Measurements from ENCODE around the gene CAPN1.

GRCh38 chr11:65156256-65156655 is 25.5 kb upstream of the CAPN1 start:
- TF ChIP-seq POLR2A (IDR thresholded peaks at IDR 0.05; ENCODE audit: low read depth, low read length), result no peak
- no peak for TF ChIP-seq CTCF (conservative IDR thresholded peaks at IDR 0.05; ENCODE audit: low read depth, low read length)
- no peak for TF ChIP-seq USF2 (IDR thresholded peaks at IDR 0.05; ENCODE audit: low read depth, low read length)
- TF ChIP-seq RAD21 (IDR thresholded peaks at IDR 0.05; ENCODE audit: low read length), result no peak
- no peak for TF ChIP-seq RFX5 (IDR thresholded peaks at IDR 0.05; ENCODE audit: low read depth, low read length)
- no peak for TF ChIP-seq ELK1 (IDR thresholded peaks at IDR 0.05; ENCODE audit: borderline replicate concordance, low read depth, low read length)
- TF ChIP-seq BHLHE40 (IDR thresholded peaks at IDR 0.05; ENCODE audit: low read depth, low read length), result no peak
- no peak for TF ChIP-seq MAZ (IDR thresholded peaks at IDR 0.05; ENCODE audit: borderline replicate concordance, low read depth, low read length)
- TF ChIP-seq RCOR1 (IDR thresholded peaks at IDR 0.05; ENCODE audit: insufficient replicate concordance, low read length), result no peak
